ENCODE measurements around the gene HOMER2. TPM values are rescaled to one million over a fixed set of nuclear protein-coding genes. Genes with fewer than 3 reads are reported as not detected.

HOMER2 gene
- total and polyA plus RNA-seq, 11 donors: 15.2 to 60.5 (median 36.9) TPM

DNA sequence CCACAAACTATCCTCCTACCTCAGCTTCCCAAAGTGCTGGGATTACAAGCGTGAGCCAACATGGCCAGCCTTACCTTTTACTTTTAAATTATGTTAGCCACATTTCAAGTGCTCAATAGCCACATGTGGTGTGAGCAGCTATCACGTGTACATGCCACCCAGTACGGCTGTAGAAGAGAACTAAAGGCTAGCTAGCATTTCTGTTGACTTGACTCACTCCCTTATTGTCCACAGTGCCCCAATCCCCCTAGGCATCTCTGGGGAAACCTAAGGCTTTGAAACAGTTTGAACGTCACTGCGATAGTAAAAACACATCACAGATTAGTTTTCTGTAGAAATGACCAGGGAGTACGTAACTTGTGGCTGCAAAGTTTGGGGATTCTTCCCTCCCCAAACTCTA lies 46.9 kb upstream of the HOMER2 start:
- ATAC-seq: no peak
- H3K27ac ChIP-seq: no peak overlapping the region
- DNase-seq: no peak

GRCh38 chr15:82995938-82996337 lies 43.4 kb upstream of the HOMER2 start:
- no peaks in the 10 kb centered on the region for H3K27me3 ChIP-seq
- ATAC-seq (no peak), DNase-seq (no peak)
- TF ChIP-seq POLR2A (IDR thresholded peaks at IDR 0.05): no peak
- TF ChIP-seq, protein P1, sequence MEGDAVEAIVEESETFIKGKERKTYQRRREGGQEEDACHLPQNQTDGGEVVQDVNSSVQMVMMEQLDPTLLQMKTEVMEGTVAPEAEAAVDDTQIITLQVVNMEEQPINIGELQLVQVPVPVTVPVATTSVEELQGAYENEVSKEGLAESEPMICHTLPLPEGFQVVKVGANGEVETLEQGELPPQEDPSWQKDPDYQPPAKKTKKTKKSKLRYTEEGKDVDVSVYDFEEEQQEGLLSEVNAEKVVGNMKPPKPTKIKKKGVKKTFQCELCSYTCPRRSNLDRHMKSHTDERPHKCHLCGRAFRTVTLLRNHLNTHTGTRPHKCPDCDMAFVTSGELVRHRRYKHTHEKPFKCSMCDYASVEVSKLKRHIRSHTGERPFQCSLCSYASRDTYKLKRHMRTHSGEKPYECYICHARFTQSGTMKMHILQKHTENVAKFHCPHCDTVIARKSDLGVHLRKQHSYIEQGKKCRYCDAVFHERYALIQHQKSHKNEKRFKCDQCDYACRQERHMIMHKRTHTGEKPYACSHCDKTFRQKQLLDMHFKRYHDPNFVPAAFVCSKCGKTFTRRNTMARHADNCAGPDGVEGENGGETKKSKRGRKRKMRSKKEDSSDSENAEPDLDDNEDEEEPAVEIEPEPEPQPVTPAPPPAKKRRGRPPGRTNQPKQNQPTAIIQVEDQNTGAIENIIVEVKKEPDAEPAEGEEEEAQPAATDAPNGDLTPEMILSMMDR (IDR thresholded peaks at IDR 0.05): no peak
- H3K9me3 ChIP-seq: no peaks in the 10 kb centered on the region
- intact Hi-C loops (cut with DNase I): no loop called here
- H3K4me1 ChIP-seq: peaks cover 0 to 11% (median 4%) of the 10 kb centered on the region in 12 donors
- H3K4me3 ChIP-seq: no peak overlapping the region
- H3K27ac ChIP-seq: no peak overlapping the region
- H3K36me3 ChIP-seq: peaks cover 0 to 10% (median 8%) of the 10 kb centered on the region in 9 donors
- 70 to 74% (median 73%) methylated on average over 3 of the region's 3 CpGs for WGBS, 4 donors

More for the DNA sequence above, 46.9 kb upstream of the HOMER2 start:
- no peaks in the 10 kb centered on the region for H3K9me3 ChIP-seq
- no peaks in the 10 kb centered on the region for H3K27me3 ChIP-seq
- H3K4me3 ChIP-seq: no peak overlapping the region
- 82 to 89% (median 86%) methylated on average over 6 of the region's 6 CpGs for WGBS, 4 donors
- H3K4me1 ChIP-seq: peaks cover 0 to 11% (median 4%) of the 10 kb centered on the region in 12 donors
- intact Hi-C loops (cut with DNase I): no loop called here
- no peak for TF ChIP-seq POLR2A (IDR thresholded peaks at IDR 0.05)
- TF ChIP-seq, protein P1 (IDR thresholded peaks at IDR 0.05): no peak
- H3K36me3 ChIP-seq: peaks cover 0 to 11% (median 6%) of the 10 kb centered on the region in 9 donors

- TF ChIP-seq POLR2A (IDR thresholded peaks at IDR 0.05): no peak
- TF ChIP-seq, protein P1 (IDR thresholded peaks at IDR 0.05): no peak
- Histone ChIP-seq H3K27me3 (no peaks in the 10 kb centered on the region), H3K27ac (no peak overlapping the region), H3K4me1 (peaks cover 0 to 8% (median 3%) of the 10 kb centered on the region in 12 donors), H3K36me3 (peaks cover 0 to 15% (median 14%) of the 10 kb centered on the region in 9 donors), H3K4me3 (no peak overlapping the region), H3K9me3 (no peaks in the 10 kb centered on the region)
- intact Hi-C loops (cut with DNase I): no loop called here
- DNase-seq (no peak), ATAC-seq (no peak)
- WGBS, 4 donors: 78 to 90% (median 89%) methylated on average over 2 of the region's 2 CpGs
Observed at GRCh38 chr15:82995076-82995475, 42.6 kb upstream of the HOMER2 start.

DNA sequence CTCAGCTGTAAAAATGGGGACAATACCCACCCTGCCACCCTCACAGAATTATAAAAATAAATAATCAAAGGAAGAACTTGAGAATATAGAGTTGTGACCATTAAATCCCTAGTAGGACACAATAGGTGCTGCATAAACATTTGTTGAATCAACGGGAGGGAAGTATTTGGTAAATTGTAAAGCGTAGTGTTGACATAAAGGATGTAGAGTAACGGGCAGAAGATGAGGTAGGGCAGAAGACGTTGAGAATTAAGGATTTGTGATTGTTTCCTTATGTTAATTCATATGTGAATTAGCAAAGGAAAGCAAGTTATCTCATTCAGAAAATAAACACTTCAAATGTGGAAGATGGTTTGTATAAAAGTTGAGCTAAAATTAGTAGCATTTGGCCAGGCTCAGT lies 40.6 kb upstream of the HOMER2 start:
- ATAC-seq: no peak
- H3K4me1 ChIP-seq: no peaks in the 10 kb centered on the region

More for the DNA sequence above, 40.6 kb upstream of the HOMER2 start:
- intact Hi-C loops (cut with DNase I): no loop called here
- WGBS, 4 donors: 78 to 86% (median 81%) methylated on average over 4 of the region's 4 CpGs
- H3K36me3 ChIP-seq: peaks cover 0 to 31% (median 30%) of the 10 kb centered on the region in 9 donors
- H3K27me3 ChIP-seq: no peaks in the 10 kb centered on the region
- no peak for DNase-seq
- no peak overlapping the region for H3K27ac ChIP-seq
- no peak overlapping the region for H3K4me3 ChIP-seq
- no peaks in the 10 kb centered on the region for H3K9me3 ChIP-seq
- no peak for TF ChIP-seq POLR2A (IDR thresholded peaks at IDR 0.05)
- TF ChIP-seq, protein P1 (IDR thresholded peaks at IDR 0.05): no peak
